ENCODE measurements around the gene EVA1A.
"Not testable (repeated sequence)": the region's sequence is repeated elsewhere in the genome, so short reads cannot be mapped to it uniquely, and the experiment has no call there.

The EVA1A gene

GRCh38 chr2:75498907-75499306, 61.8 kb downstream of the EVA1A start:
- no peaks in the 10 kb centered on the region for H3K27me3 ChIP-seq (ENCODE audit: control insufficient read depth, insufficient read depth, low read length)
- H3K4me3 ChIP-seq (ENCODE audit: low read length): no peak overlapping the region
- no peaks in the 10 kb centered on the region for H3K4me1 ChIP-seq (ENCODE audit: control insufficient read depth, insufficient read depth, low read length)
- H3K27ac ChIP-seq (ENCODE audit: low read length): no peak overlapping the region
- no peaks in the 10 kb centered on the region for H3K36me3 ChIP-seq (ENCODE audit: control insufficient read depth, insufficient read depth, low read length)
- H3K9me3 ChIP-seq (ENCODE audit: control insufficient read depth, insufficient read depth, low read length): no peaks in the 10 kb centered on the region
- no peak for DNase-seq (ENCODE audit: low read depth, low spot score)

DNA sequence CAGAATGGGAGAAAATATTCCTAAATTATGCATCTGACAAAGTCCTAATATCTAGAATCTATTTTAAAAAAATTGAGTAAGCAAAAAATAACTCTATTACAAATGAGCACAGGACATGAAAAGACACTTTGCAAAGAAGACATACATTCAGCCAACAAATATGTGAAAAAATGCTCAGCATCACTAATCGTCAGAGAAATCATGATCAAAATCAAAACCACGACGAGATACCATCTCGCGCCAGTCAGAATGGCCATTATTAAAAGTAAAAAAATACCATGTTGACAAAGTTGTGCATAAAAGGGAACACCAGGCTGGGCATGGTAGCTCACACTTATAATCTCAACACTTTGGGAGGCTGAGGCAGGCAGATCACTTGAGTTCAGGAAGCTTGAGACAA, 63.5 kb downstream of the EVA1A start:
- Histone ChIP-seq H3K27me3 (ENCODE audit: control insufficient read depth, insufficient read depth, low read length) (no peaks in the 10 kb centered on the region), H3K9me3 (ENCODE audit: control insufficient read depth, insufficient read depth, low read length) (no peaks in the 10 kb centered on the region), H3K27ac (ENCODE audit: low read length) (no peak overlapping the region), H3K36me3 (ENCODE audit: control insufficient read depth, insufficient read depth, low read length) (no peaks in the 10 kb centered on the region), H3K4me1 (ENCODE audit: control insufficient read depth, insufficient read depth, low read length) (no peaks in the 10 kb centered on the region), H3K4me3 (ENCODE audit: low read length) (no peak overlapping the region)
- no peak for DNase-seq (ENCODE audit: low read depth, low spot score)
- WGBS (ENCODE audit: insufficient coverage, insufficient read length): no CpG with 5 or more reads among the region's 5 CpGs

DNA sequence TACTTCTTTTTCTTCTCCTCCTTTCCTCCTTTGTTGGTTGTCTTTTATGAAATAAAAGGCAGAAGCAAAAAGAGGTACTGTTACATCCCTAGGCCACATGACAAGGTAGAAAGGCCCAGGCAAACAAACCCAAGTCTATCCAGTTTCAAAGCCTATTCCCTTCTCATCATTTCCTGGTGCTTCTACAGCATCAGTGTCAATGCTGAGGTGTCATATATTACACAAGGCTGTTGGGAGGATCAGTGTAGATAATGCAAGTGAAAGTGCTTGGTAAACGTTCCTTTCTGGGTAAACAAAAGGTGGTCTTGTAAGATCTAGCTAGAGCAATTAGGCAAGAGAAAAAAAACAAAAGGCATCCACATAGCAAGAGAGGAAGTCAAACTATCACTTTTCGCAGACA, 64.9 kb downstream of the EVA1A start:
- H3K4me1 ChIP-seq (ENCODE audit: control insufficient read depth, insufficient read depth, low read length): no peaks in the 10 kb centered on the region
- WGBS (ENCODE audit: insufficient coverage, insufficient read length): no CpG with 5 or more reads among the region's 2 CpGs
- H3K9me3 ChIP-seq (ENCODE audit: control insufficient read depth, insufficient read depth, low read length): no peaks in the 10 kb centered on the region
- H3K27me3 ChIP-seq (ENCODE audit: control insufficient read depth, insufficient read depth, low read length): no peaks in the 10 kb centered on the region
- H3K36me3 ChIP-seq (ENCODE audit: control insufficient read depth, insufficient read depth, low read length): no peaks in the 10 kb centered on the region
- no peak overlapping the region for H3K27ac ChIP-seq (ENCODE audit: low read length)
- DNase-seq (ENCODE audit: low read depth, low spot score): no peak
- H3K4me3 ChIP-seq (ENCODE audit: low read length): no peak overlapping the region

DNA sequence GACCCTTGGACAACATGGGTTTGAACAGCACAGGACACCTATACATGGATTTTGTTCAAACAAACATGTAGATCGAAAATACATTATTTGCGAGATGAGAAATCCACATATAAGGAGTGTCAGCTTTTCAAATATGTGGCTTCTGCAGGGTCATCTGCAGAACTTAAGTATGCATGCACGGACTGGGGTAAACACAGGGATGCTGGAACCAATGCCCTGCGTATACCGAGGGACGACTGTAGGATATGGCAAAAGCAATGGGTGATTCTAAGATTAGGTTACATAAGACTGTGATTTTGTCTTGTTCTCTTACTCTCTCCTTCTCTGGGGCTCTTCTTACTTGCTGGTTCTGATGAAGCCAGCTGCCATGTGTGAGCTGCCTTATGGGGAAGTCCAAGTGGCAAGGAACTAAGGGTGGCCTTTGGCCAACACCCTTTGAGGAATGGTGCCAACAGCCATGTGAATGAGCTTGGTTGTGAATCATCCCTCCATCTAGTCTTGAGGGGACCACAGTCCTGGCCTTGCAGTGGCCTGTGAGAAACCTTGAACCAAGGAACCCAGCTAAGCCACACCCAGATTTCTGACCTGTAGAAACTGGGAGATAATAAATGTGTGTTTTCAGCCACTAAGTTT, 66.5 kb downstream of the EVA1A start:
- no CpG with 5 or more reads among the region's 6 CpGs for WGBS (ENCODE audit: insufficient coverage, insufficient read length)
- no peak overlapping the region for H3K4me3 ChIP-seq (ENCODE audit: low read length)
- no peak for DNase-seq (ENCODE audit: low read depth, low spot score)
- H3K36me3 ChIP-seq (ENCODE audit: control insufficient read depth, insufficient read depth, low read length): no peaks in the 10 kb centered on the region
- no peaks in the 10 kb centered on the region for H3K4me1 ChIP-seq (ENCODE audit: control insufficient read depth, insufficient read depth, low read length)
- no peak overlapping the region for H3K27ac ChIP-seq (ENCODE audit: low read length)
- H3K9me3 ChIP-seq (ENCODE audit: control insufficient read depth, insufficient read depth, low read length): no peaks in the 10 kb centered on the region
- no peaks in the 10 kb centered on the region for H3K27me3 ChIP-seq (ENCODE audit: control insufficient read depth, insufficient read depth, low read length)

GRCh38 chr2:75493230-75493629, 67.5 kb downstream of the EVA1A start:
- Histone ChIP-seq H3K36me3 (ENCODE audit: control insufficient read depth, insufficient read depth, low read length) (no peaks in the 10 kb centered on the region), H3K27ac (ENCODE audit: low read length) (no peak overlapping the region), H3K4me3 (ENCODE audit: low read length) (no peak overlapping the region), H3K4me1 (ENCODE audit: control insufficient read depth, insufficient read depth, low read length) (no peaks in the 10 kb centered on the region), H3K9me3 (ENCODE audit: control insufficient read depth, insufficient read depth, low read length) (no peaks in the 10 kb centered on the region), H3K27me3 (ENCODE audit: control insufficient read depth, insufficient read depth, low read length) (no peaks in the 10 kb centered on the region)
- no peak for DNase-seq (ENCODE audit: low read depth, low spot score)
- WGBS (ENCODE audit: insufficient coverage, insufficient read length): no CpG with 5 or more reads among the region's 25 CpGs

DNA sequence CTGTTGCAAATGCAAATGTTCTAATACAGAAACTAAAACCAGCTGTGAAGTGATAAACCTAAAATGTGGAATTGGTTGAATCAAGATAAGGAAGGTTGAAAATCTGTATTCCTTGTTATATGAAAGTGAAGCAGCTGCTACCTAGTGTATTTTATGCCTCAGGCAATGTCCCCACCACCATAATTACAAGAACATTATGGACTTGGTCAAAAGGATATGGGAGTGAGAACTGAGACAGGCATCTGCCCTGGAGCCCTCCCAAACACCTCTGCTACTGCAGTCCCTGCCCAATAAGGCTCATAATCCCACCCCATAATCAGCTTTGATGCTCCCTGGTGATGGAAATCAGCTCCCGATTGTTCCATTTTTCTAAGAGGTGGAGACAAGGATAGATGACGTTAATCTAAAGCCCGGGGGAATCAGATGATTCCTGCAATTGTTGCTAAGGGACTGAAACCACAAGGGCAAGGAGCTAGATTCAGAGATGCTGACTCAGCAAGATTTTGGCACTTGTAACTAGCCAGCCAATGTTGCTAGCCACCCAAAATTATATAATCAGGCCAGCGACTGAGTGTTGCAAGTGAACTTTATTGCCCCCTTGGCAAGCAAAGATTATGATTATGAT, 69.5 kb downstream of the EVA1A start:
- no peak overlapping the region for H3K4me3 ChIP-seq (ENCODE audit: low read length)
- no peaks in the 10 kb centered on the region; the same call in 1 of the 2 replicates for H3K9me3 ChIP-seq (ENCODE audit: control insufficient read depth, insufficient read depth, low read length)
- no peak overlapping the region for H3K27ac ChIP-seq (ENCODE audit: low read length)
- WGBS (ENCODE audit: insufficient coverage, insufficient read length): no CpG with 5 or more reads among the region's 4 CpGs
- no peaks in the 10 kb centered on the region for H3K36me3 ChIP-seq (ENCODE audit: control insufficient read depth, insufficient read depth, low read length)
- DNase-seq (ENCODE audit: low read depth, low spot score): no peak
- H3K27me3 ChIP-seq (ENCODE audit: control insufficient read depth, insufficient read depth, low read length): no peaks in the 10 kb centered on the region
- H3K4me1 ChIP-seq (ENCODE audit: control insufficient read depth, insufficient read depth, low read length): no peaks in the 10 kb centered on the region

- WGBS (ENCODE audit: insufficient coverage, insufficient read length): no CpG with 5 or more reads among the region's 2 CpGs
- H3K4me1 ChIP-seq (ENCODE audit: control insufficient read depth, insufficient read depth, low read length): no peaks in the 10 kb centered on the region
- no peak for DNase-seq (ENCODE audit: low read depth, low spot score)
- H3K27ac ChIP-seq (ENCODE audit: low read length): no peak overlapping the region
- no peaks in the 10 kb centered on the region for H3K36me3 ChIP-seq (ENCODE audit: control insufficient read depth, insufficient read depth, low read length)
- no peak overlapping the region for H3K4me3 ChIP-seq (ENCODE audit: low read length)
- no peaks in the 10 kb centered on the region for H3K27me3 ChIP-seq (ENCODE audit: control insufficient read depth, insufficient read depth, low read length)
- no peaks in the 10 kb centered on the region; the same call in 1 of the 2 replicates for H3K9me3 ChIP-seq (ENCODE audit: control insufficient read depth, insufficient read depth, low read length)
Observed at GRCh38 chr2:75489721-75490120, 71.0 kb downstream of the EVA1A start.

- Histone ChIP-seq H3K27me3 (ENCODE audit: control insufficient read depth, insufficient read depth, low read length) (no peaks in the 10 kb centered on the region), H3K4me1 (ENCODE audit: control insufficient read depth, insufficient read depth, low read length) (no peaks in the 10 kb centered on the region), H3K9me3 (ENCODE audit: control insufficient read depth, insufficient read depth, low read length) (no peaks in the 10 kb centered on the region; the same call in 1 of the 2 replicates), H3K4me3 (ENCODE audit: low read length) (no peak overlapping the region), H3K36me3 (ENCODE audit: control insufficient read depth, insufficient read depth, low read length) (no peaks in the 10 kb centered on the region), H3K27ac (ENCODE audit: low read length) (no peak overlapping the region)
- WGBS (ENCODE audit: insufficient coverage, insufficient read length): no CpG with 5 or more reads among the region's 1 CpG
- DNase-seq (ENCODE audit: low read depth, low spot score): no peak
Observed at GRCh38 chr2:75488157-75488556, 72.6 kb downstream of the EVA1A start.

GRCh38 chr2:75486735-75487134, 74.0 kb downstream of the EVA1A start:
- not testable (repeated sequence) for H3K36me3 ChIP-seq (ENCODE audit: control insufficient read depth, insufficient read depth, low read length); H3K27ac ChIP-seq (ENCODE audit: low read length); H3K9me3 ChIP-seq (ENCODE audit: control insufficient read depth, insufficient read depth, low read length); DNase-seq (ENCODE audit: low read depth, low spot score); H3K4me3 ChIP-seq (ENCODE audit: low read length); H3K4me1 ChIP-seq (ENCODE audit: control insufficient read depth, insufficient read depth, low read length); H3K27me3 ChIP-seq (ENCODE audit: control insufficient read depth, insufficient read depth, low read length)
- WGBS (ENCODE audit: insufficient coverage, insufficient read length): no CpG with 5 or more reads among the region's 2 CpGs

- H3K4me1 ChIP-seq (ENCODE audit: control insufficient read depth, insufficient read depth, low read length): no peaks in the 10 kb centered on the region
- DNase-seq (ENCODE audit: low read depth, low spot score): no peak
- no peaks in the 10 kb centered on the region for H3K27me3 ChIP-seq (ENCODE audit: control insufficient read depth, insufficient read depth, low read length)
- H3K27ac ChIP-seq (ENCODE audit: low read length): no peak overlapping the region
- no peak overlapping the region for H3K4me3 ChIP-seq (ENCODE audit: low read length)
- H3K36me3 ChIP-seq (ENCODE audit: control insufficient read depth, insufficient read depth, low read length): no peaks in the 10 kb centered on the region
- no peaks in the 10 kb centered on the region; the same call in 1 of the 2 replicates for H3K9me3 ChIP-seq (ENCODE audit: control insufficient read depth, insufficient read depth, low read length)
- no CpG with 5 or more reads among the region's 1 CpG for WGBS (ENCODE audit: insufficient coverage, insufficient read length)
Observed at GRCh38 chr2:75484840-75485239, 75.9 kb downstream of the EVA1A start.

- no peaks in the 10 kb centered on the region; the same call in 1 of the 2 replicates for H3K9me3 ChIP-seq (ENCODE audit: control insufficient read depth, insufficient read depth, low read length)
- WGBS (ENCODE audit: insufficient coverage, insufficient read length): no CpG with 5 or more reads among the region's 6 CpGs
- no peaks in the 10 kb centered on the region for H3K4me1 ChIP-seq (ENCODE audit: control insufficient read depth, insufficient read depth, low read length)
- H3K27me3 ChIP-seq (ENCODE audit: control insufficient read depth, insufficient read depth, low read length): no peaks in the 10 kb centered on the region
- no peak overlapping the region for H3K27ac ChIP-seq (ENCODE audit: low read length)
- no peaks in the 10 kb centered on the region for H3K36me3 ChIP-seq (ENCODE audit: control insufficient read depth, insufficient read depth, low read length)
- H3K4me3 ChIP-seq (ENCODE audit: low read length): no peak overlapping the region
- no peak for DNase-seq (ENCODE audit: low read depth, low spot score)
Observed at GRCh38 chr2:75483878-75484277, 76.9 kb downstream of the EVA1A start.

All from iPS DF 6.9 (cell line).